ENCODE results near the gene MYO5A. TPM values are rescaled to one million over a fixed set of nuclear protein-coding genes. Genes with fewer than 3 reads are reported as not detected.
"Not testable (repeated sequence)": the region's sequence is repeated elsewhere in the genome, so short reads cannot be mapped to it uniquely, and the experiment has no call there.

The MYO5A gene
- total and polyA plus RNA-seq, 5 donors from 2014 or later, result 6.1 to 63.3 (median 13.2) TPM

GRCh38 chr15:52440414-52440813 is 88.3 kb downstream of the MYO5A start:
- Mint-ChIP-seq H3K36me3 (peaks cover 8% of the 10 kb centered on the region), H3K27me3 (no peaks in the 10 kb centered on the region), H3K27ac (no peak overlapping the region), H3K4me3 (no peak overlapping the region), H3K4me1 (peaks cover 26 to 61% (median 44%) of the 10 kb centered on the region in 4 donors), H3K9me3 (no peaks in the 10 kb centered on the region)
- peaks cover 2% of the 10 kb centered on the region for H3K36me3 ChIP-seq (ENCODE audit: control insufficient read depth, insufficient read depth, low read length)
- ATAC-seq (ENCODE audit: low read depth in 2 of 2) (peak; percentile 70 to 74), DNase-seq (no peak)
- H3K27ac ChIP-seq (ENCODE audit: insufficient read depth, low read length, poor library complexity, severe bottlenecking), result no peak overlapping the region
- no peaks in the 10 kb centered on the region for H3K9me3 ChIP-seq (ENCODE audit: control insufficient read depth in 2 of 2, low read length in 2 of 2)
- no peak overlapping the region for H3K4me3 ChIP-seq (ENCODE audit: low read depth, low read length)
- no peaks in the 10 kb centered on the region for H3K4me1 ChIP-seq (ENCODE audit: control insufficient read depth, insufficient read depth, low read length, poor library complexity, severe bottlenecking)
- no peaks in the 10 kb centered on the region for H3K27me3 ChIP-seq (ENCODE audit: control insufficient read depth, insufficient read depth, low read length)

- H3K36me3 ChIP-seq (ENCODE audit: control insufficient read depth, insufficient read depth, low read length), result peaks cover 2% of the 10 kb centered on the region
- ATAC-seq (ENCODE audit: low read depth in 2 of 2) (no peak), DNase-seq (no peak)
- peak overlapping the region in 1 of 4 donors; percentile 45 for H3K4me3 Mint-ChIP-seq
- no peaks in the 10 kb centered on the region for H3K27me3 ChIP-seq (ENCODE audit: control insufficient read depth, insufficient read depth, low read length)
- no peaks in the 10 kb centered on the region for H3K9me3 Mint-ChIP-seq
- H3K27me3 Mint-ChIP-seq, result no peaks in the 10 kb centered on the region
- H3K9me3 ChIP-seq (ENCODE audit: control insufficient read depth in 2 of 2, low read length in 2 of 2), result no peaks in the 10 kb centered on the region
- H3K4me3 ChIP-seq (ENCODE audit: low read depth, low read length), result no peak overlapping the region
- peaks cover 8% of the 10 kb centered on the region for H3K36me3 Mint-ChIP-seq
- no peaks in the 10 kb centered on the region for H3K4me1 ChIP-seq (ENCODE audit: control insufficient read depth, insufficient read depth, low read length, poor library complexity, severe bottlenecking)
- H3K27ac ChIP-seq (ENCODE audit: insufficient read depth, low read length, poor library complexity, severe bottlenecking), result no peak overlapping the region
- peak overlapping the region in 2 of 3 donors; percentile 2 to 17 for H3K27ac Mint-ChIP-seq
- H3K4me1 Mint-ChIP-seq, result peaks cover 26 to 59% (median 42%) of the 10 kb centered on the region in 4 donors
These were observed 89.2 kb downstream of the MYO5A start for GRCh38 chr15:52439470-52439869.

GRCh38 chr15:52439042-52439441 is 89.6 kb downstream of the MYO5A start:
- H3K9me3 ChIP-seq (ENCODE audit: control insufficient read depth in 2 of 2, low read length in 2 of 2); H3K27ac ChIP-seq (ENCODE audit: insufficient read depth, low read length, poor library complexity, severe bottlenecking); H3K27ac Mint-ChIP-seq; H3K36me3 Mint-ChIP-seq; H3K27me3 Mint-ChIP-seq; H3K4me3 Mint-ChIP-seq; H3K4me3 ChIP-seq (ENCODE audit: low read depth, low read length); H3K36me3 ChIP-seq (ENCODE audit: control insufficient read depth, insufficient read depth, low read length); H3K4me1 ChIP-seq (ENCODE audit: control insufficient read depth, insufficient read depth, low read length, poor library complexity, severe bottlenecking); DNase-seq; H3K9me3 Mint-ChIP-seq; ATAC-seq (ENCODE audit: low read depth in 2 of 2); H3K27me3 ChIP-seq (ENCODE audit: control insufficient read depth, insufficient read depth, low read length): not testable (repeated sequence)
- peaks cover 26 to 59% (median 42%) of the 10 kb centered on the region in 4 donors for H3K4me1 Mint-ChIP-seq

GRCh38 chr15:52438047-52438446 is 90.6 kb downstream of the MYO5A start:
- H3K4me3 ChIP-seq (ENCODE audit: low read depth, low read length), result no peak overlapping the region
- peaks cover 8% of the 10 kb centered on the region for H3K36me3 Mint-ChIP-seq
- no peaks in the 10 kb centered on the region for H3K27me3 Mint-ChIP-seq
- peak overlapping the region in 1 of 3 donors; percentile 53 for H3K27ac Mint-ChIP-seq
- ATAC-seq (ENCODE audit: low read depth in 2 of 2) (no peak), DNase-seq (no peak)
- H3K9me3 ChIP-seq (ENCODE audit: control insufficient read depth in 2 of 2, low read length in 2 of 2), result no peaks in the 10 kb centered on the region
- H3K4me1 ChIP-seq (ENCODE audit: control insufficient read depth, insufficient read depth, low read length, poor library complexity, severe bottlenecking), result no peaks in the 10 kb centered on the region
- peaks cover 26 to 58% (median 42%) of the 10 kb centered on the region in 4 donors for H3K4me1 Mint-ChIP-seq
- H3K9me3 Mint-ChIP-seq, result no peaks in the 10 kb centered on the region
- H3K27me3 ChIP-seq (ENCODE audit: control insufficient read depth, insufficient read depth, low read length), result no peaks in the 10 kb centered on the region
- H3K36me3 ChIP-seq (ENCODE audit: control insufficient read depth, insufficient read depth, low read length), result peaks cover 2% of the 10 kb centered on the region
- H3K27ac ChIP-seq (ENCODE audit: insufficient read depth, low read length, poor library complexity, severe bottlenecking), result no peak overlapping the region
- H3K4me3 Mint-ChIP-seq, result no peak overlapping the region

GRCh38 chr15:52437646-52438045 is 91.0 kb downstream of the MYO5A start:
- H3K36me3 ChIP-seq (ENCODE audit: control insufficient read depth, insufficient read depth, low read length), result peaks cover 2% of the 10 kb centered on the region
- Mint-ChIP-seq H3K27ac (no peak overlapping the region), H3K9me3 (no peaks in the 10 kb centered on the region), H3K4me3 (no peak overlapping the region), H3K36me3 (peaks cover 8% of the 10 kb centered on the region), H3K27me3 (no peaks in the 10 kb centered on the region), H3K4me1 (peaks cover 29 to 56% (median 44%) of the 10 kb centered on the region in 4 donors)
- DNase-seq (no peak), ATAC-seq (ENCODE audit: low read depth in 2 of 2) (no peak)
- H3K4me1 ChIP-seq (ENCODE audit: control insufficient read depth, insufficient read depth, low read length, poor library complexity, severe bottlenecking), result no peaks in the 10 kb centered on the region
- H3K27ac ChIP-seq (ENCODE audit: insufficient read depth, low read length, poor library complexity, severe bottlenecking), result no peak overlapping the region
- H3K9me3 ChIP-seq (ENCODE audit: control insufficient read depth in 2 of 2, low read length in 2 of 2), result no peaks in the 10 kb centered on the region
- H3K27me3 ChIP-seq (ENCODE audit: control insufficient read depth, insufficient read depth, low read length), result no peaks in the 10 kb centered on the region
- no peak overlapping the region for H3K4me3 ChIP-seq (ENCODE audit: low read depth, low read length)

GRCh38 chr15:52436981-52437380 is 91.7 kb downstream of the MYO5A start:
- no peak for DNase-seq
- no peak overlapping the region for H3K27ac ChIP-seq (ENCODE audit: insufficient read depth, low read length, poor library complexity, severe bottlenecking)
- no peak for ATAC-seq (ENCODE audit: low read depth in 2 of 2)
- no peaks in the 10 kb centered on the region for H3K4me1 ChIP-seq (ENCODE audit: control insufficient read depth, insufficient read depth, low read length, poor library complexity, severe bottlenecking)
- no peak overlapping the region for H3K4me3 ChIP-seq (ENCODE audit: low read depth, low read length)
- peaks cover 35 to 54% (median 42%) of the 10 kb centered on the region in 4 donors for H3K4me1 Mint-ChIP-seq
- H3K27me3 Mint-ChIP-seq, result no peaks in the 10 kb centered on the region
- peaks cover 8% of the 10 kb centered on the region for H3K36me3 Mint-ChIP-seq
- no peaks in the 10 kb centered on the region for H3K9me3 Mint-ChIP-seq
- H3K9me3 ChIP-seq (ENCODE audit: control insufficient read depth in 2 of 2, low read length in 2 of 2), result no peaks in the 10 kb centered on the region
- peaks cover 5% of the 10 kb centered on the region for H3K36me3 ChIP-seq (ENCODE audit: control insufficient read depth, insufficient read depth, low read length)
- H3K4me3 Mint-ChIP-seq, result no peak overlapping the region
- H3K27ac Mint-ChIP-seq, result peak overlapping the region in 1 of 3 donors; percentile 0
- no peaks in the 10 kb centered on the region for H3K27me3 ChIP-seq (ENCODE audit: control insufficient read depth, insufficient read depth, low read length)

- no peak for ATAC-seq (ENCODE audit: low read depth in 2 of 2)
- Mint-ChIP-seq H3K4me3 (no peak overlapping the region), H3K27me3 (no peaks in the 10 kb centered on the region), H3K9me3 (no peaks in the 10 kb centered on the region), H3K36me3 (peaks cover 11% of the 10 kb centered on the region), H3K27ac (no peak overlapping the region), H3K4me1 (peaks cover 23 to 40% (median 30%) of the 10 kb centered on the region in 4 donors)
- Histone ChIP-seq H3K27ac (ENCODE audit: insufficient read depth, low read length, poor library complexity, severe bottlenecking) (no peak overlapping the region), H3K4me3 (ENCODE audit: low read depth, low read length) (no peak overlapping the region), H3K4me1 (ENCODE audit: control insufficient read depth, insufficient read depth, low read length, poor library complexity, severe bottlenecking) (no peaks in the 10 kb centered on the region), H3K9me3 (ENCODE audit: control insufficient read depth in 2 of 2, low read length in 2 of 2) (no peaks in the 10 kb centered on the region), H3K27me3 (ENCODE audit: control insufficient read depth, insufficient read depth, low read length) (no peaks in the 10 kb centered on the region), H3K36me3 (ENCODE audit: control insufficient read depth, insufficient read depth, low read length) (peaks cover 3% of the 10 kb centered on the region)
- no peak for DNase-seq
These were observed 93.8 kb downstream of the MYO5A start for GRCh38 chr15:52434885-52435284.

- no peaks in the 10 kb centered on the region for H3K9me3 Mint-ChIP-seq
- peaks cover 32% of the 10 kb centered on the region for H3K36me3 ChIP-seq (ENCODE audit: control insufficient read depth, insufficient read depth, low read length)
- no peaks in the 10 kb centered on the region for H3K27me3 ChIP-seq (ENCODE audit: control insufficient read depth, insufficient read depth, low read length)
- DNase-seq (no peak), ATAC-seq (ENCODE audit: low read depth in 2 of 2) (no peak)
- H3K36me3 Mint-ChIP-seq, result peaks cover 28% of the 10 kb centered on the region
- H3K4me1 Mint-ChIP-seq, result peaks cover 6 to 20% (median 9%) of the 10 kb centered on the region in 4 donors
- no peaks in the 10 kb centered on the region for H3K9me3 ChIP-seq (ENCODE audit: control insufficient read depth in 2 of 2, low read length in 2 of 2)
- H3K4me1 ChIP-seq (ENCODE audit: control insufficient read depth, insufficient read depth, low read length, poor library complexity, severe bottlenecking), result no peaks in the 10 kb centered on the region
- no peaks in the 10 kb centered on the region for H3K27me3 Mint-ChIP-seq
- H3K27ac Mint-ChIP-seq, result no peak overlapping the region
- no peak overlapping the region for H3K4me3 Mint-ChIP-seq
- no peak overlapping the region for H3K27ac ChIP-seq (ENCODE audit: insufficient read depth, low read length, poor library complexity, severe bottlenecking)
- no peak overlapping the region for H3K4me3 ChIP-seq (ENCODE audit: low read depth, low read length)
These were observed 100.4 kb downstream of the MYO5A start for GRCh38 chr15:52428297-52428696.

Measured in CD4-positive, CD25-positive, alpha-beta regulatory T cell (primary cell).